GM19193 (cell line): ENCODE measurements around the gene ZNF439.

Experiments used
- POLR2A ChIP-seq: IDR thresholded peaks from 4 replicates; pipeline ENCODE4 v1.6.1; 2011; ENCODE audit not compliant: insufficient read depth, insufficient read length; ENCODE audit errors: extremely low read depth

ZNF439 gene

DNA sequence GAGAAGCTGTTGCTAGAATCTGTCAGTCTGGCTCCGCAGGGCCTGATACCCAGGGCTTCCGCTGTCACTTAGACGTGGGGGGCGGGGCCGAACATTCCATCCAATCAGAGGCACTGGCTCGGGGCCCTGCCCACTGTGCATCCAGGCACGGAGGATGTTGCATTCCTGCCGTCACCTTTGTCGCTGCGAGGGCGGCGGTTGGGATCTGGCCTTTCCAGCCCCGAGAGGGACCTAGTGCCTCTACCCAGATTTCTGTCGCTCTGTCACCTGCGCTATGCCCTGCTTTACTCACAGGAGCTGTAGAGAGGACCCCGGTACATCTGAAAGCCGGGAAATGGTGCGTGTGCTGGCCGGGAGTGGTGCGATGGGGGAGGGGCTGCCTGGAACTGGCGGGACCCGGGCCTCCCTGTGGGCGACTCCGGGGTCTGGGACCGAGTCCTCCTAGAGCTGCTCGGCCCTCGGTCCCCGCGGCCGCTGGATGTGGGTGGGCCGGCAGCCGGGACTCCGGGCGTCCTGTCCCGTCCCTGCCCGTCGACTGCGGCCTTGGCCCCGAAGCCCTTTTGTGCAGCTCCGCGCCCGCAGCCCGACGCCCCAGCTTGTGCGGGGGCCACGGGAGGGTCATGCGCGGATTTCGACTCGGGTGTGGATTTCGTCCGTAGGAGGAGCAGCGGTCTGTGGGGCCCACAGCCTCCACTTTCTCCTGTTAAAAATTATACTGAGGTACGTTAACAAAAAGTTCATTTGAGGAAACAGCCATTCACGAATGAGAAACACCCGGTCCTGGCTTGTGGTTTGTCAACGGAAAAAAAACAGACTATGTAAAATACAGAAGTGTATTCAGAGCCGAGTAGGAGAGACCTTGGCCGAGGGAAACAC is at the start of gene ZNF439:
Gene ZNF439 (plus strand): TSS at position 133 of the 876 bp plus-strand sequence. CDS start 142 bp downstream, at position 275.
- TF ChIP-seq POLR2A: no peak

DNA sequence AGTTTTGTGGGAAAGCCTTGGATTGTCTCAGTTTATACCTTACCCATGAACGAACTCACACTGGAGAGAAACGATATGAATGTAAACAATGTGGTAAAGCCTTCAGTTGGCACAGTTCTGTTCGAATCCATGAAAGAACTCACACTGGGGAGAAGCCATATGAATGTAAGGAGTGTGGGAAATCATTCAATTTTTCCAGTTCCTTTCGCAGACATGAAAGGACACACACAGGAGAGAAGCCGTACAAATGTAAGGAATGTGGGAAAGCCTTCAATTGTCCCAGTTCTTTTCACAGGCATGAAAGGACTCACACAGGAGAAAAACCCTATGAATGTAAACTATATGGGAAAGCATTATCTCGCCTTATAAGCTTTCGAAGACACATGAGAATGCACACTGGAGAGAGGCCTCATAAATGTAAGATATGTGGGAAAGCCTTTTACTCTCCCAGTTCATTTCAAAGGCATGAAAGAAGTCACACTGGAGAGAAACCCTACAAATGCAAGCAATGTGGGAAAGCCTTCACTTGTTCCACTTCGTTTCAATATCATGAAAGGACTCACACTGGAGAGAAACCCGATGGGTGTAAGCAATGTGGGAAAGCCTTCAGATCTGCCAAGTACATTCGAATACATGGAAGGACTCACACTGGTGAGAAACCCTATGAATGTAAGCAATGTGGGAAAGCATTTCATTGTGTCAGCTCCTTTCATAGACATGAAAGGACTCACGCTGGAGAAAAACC is 42.0 kb upstream of the ZNF439 start:
- no peak for TF ChIP-seq POLR2A

DNA sequence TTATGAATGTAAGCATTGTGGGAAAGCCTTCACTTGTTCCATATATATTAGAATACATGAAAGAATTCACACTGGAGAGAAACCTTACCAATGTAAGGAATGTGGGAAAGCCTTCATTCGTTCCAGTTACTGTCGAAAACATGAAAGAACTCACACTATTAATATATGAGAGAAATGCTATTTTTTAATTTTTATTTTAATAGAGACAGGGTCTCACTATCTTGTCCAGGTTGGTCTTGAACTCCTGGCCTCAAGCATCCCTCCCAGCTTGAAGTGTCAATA is 41.5 kb upstream of the ZNF439 start:
- TF ChIP-seq POLR2A: no peak

DNA sequence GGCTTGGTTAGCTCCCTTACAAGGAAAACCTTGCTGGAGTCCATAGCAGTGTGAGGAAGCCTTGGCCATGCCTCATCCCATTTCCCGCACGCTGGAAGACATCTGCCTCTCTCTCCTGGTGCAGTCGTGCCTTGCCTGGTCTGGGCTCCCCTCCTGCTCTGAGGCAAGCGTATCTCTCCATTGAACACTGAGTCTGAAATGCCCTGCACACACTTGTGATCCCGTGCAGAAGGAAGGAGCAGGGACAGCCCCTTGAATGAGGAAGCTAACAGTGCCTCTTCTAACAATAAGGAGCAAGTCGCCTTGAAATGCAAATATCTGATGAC is 34.9 kb upstream of the ZNF439 start:
- TF ChIP-seq POLR2A: no peak

DNA sequence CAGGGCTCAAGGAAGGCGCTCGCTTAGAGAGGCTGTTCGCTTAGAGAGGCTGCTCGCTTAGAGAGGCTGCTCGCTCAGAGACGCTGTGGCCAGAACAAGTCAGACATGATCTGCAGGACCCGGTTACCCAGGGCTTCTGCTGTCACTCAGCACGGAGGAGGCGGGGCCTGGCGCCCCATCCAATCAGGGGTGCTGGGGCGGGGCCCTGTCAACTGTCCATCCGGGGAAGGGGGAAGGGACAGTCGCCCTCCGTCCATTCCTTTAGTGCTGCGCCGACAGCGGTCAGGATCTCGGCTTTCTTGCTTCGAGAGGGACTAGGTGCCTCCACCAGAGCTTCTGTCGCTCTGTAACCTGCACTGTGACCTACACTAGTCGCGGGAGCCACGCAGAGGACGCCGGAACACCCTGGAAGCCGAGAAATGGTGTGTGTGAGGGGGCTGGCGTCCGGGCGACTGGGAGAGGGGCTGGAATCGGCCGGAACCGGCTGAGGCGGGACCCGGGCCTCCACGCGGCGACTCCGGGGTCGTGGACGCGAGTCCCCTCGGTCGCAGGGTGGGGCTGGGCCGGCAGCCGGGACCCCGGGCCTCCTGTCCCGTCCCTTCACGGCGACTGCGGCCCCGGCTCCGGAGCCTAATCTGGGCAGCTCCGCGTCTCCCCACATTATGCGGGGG is 34.4 kb upstream of the ZNF439 start, which contains the start of gene ZNF440:
Gene ZNF440 (plus strand): TSS at position 245 of the 671 bp plus-strand sequence. CDS start 175 bp downstream, at position 420.
- peak; percentile 83 for TF ChIP-seq POLR2A

DNA sequence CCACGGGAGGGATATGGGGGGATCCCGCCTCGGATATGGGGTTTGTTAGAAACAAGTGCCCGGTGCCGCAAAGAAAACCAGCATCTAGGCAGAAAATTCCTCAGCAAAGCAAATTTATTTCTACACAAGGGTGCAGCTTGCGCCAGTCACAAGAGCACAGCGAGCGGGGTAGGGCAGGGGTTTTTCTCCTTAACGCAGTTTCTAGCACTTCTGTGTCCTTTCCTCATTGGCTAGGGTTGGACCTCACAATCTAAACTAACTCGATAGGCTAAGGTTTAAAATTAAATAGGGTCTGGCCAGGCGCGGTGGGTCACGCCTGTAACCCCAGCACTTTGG is 33.9 kb upstream of the ZNF439 start:
- TF ChIP-seq POLR2A: no peak

DNA sequence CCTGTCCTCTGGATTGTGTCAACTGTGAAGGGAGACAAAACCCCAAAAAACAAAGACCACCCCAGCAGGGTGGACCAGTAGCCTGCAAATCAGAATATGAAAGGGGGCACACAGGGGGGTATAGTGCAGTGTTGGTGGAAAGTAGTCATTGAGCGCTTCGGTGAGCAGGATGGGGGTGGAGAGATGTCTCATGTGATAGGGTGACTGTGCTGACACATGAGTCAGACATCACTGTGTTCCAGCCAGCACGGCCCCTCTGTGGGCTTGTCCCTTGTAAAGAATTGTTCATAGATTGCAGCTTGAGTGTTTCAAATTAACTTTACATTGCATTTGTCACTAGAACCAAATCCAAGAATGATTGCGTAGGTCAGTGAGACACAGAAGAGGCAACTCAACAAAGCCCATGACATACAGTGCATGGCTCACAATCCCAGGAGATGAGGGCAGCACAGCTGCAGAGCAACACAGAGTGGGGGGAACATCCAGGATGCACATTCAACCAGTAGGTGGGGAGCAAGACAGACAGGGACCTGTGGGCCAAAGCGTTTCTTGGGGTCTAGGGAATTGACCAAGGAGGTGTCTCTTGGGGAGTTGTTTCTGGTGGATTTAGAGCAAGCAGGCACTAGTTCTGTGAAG is 26.9 kb upstream of the ZNF439 start:
- no peak for TF ChIP-seq POLR2A

DNA sequence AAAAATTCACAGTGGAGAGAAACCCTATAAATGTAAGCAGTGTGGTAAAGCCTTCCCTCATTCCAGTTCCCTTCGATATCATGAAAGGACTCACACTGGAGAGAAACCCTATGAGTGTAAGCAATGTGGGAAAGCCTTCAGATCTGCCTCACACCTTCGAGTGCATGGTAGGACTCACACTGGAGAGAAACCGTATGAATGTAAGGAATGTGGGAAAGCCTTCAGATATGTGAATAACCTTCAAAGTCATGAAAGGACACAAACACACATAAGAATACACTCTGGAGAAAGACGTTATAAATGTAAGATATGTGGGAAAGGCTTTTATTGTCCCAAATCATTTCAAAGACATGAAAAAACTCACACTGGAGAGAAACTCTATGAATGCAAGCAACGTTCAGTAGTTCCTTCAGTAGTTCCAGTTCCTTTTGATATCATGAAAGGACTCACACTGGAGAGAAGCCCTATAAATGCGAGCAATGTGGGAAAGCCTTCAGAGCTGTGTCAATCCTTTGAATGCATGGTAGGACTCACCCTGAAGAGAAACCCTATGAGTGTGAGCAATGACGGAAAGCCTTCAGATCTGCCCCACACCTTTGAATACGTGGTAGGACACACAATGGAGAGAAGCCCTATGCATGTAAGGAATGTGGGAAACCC is 16.1 kb upstream of the ZNF439 start:
- no peak for TF ChIP-seq POLR2A

DNA sequence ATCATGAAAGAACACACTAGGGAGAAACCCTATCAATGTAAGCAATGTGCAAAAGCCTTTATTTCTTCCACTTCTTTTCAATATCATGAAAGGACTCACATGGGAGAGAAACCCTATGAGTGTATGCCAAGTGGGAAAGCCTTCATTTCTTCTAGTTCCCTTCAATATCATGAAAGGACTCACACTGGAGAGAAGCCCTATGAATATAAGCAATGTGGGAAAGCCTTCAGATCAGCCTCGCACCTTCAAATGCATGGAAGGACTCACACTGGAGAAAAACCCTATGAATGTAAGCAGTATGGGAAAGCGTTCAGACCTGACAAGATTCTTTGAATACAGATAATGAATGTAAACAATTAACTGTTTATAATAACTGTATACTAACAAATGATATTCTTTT is 15.0 kb upstream of the ZNF439 start:
- no peak for TF ChIP-seq POLR2A

DNA sequence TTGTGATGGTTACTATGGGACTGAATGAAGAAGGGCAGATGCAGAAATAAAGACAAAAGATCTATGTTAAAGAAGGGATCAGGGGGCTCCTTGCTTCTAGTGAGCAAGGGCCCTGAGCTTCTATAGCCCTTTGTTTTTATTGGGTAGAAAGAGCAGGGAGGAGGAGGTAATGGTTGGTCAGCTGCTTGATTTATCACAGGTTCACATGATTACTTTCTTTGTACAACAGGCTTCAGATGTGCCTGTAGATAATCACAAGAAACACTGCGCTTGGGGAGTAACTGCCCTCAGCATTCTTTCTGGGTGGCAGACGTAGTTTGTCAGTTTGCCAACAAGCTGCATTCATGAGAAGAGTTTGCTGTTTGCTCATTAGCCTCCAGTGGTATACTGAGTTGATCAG is 4.8 kb upstream of the ZNF439 start:
- no peak for TF ChIP-seq POLR2A

DNA sequence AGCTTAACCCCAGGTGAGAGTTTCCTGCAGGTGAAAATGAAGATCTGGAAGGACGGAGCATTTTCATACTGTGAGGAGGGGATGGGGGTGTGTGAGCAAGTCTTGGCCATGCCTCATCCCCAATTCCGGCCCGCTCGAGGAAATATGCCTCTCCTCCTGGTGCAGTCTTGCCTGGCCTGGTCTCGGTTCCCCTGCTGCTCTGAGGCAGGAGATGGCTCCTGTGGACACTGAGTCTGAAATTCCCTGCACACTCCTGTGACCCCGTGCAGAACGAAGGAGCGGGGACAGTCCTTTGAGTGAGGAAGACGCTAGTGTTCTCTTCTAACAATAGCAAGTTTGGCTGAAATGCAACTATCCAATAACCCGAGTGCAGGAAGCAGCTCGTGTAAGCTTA is 329 bp upstream of the ZNF439 start:
- TF ChIP-seq POLR2A: no peak

DNA sequence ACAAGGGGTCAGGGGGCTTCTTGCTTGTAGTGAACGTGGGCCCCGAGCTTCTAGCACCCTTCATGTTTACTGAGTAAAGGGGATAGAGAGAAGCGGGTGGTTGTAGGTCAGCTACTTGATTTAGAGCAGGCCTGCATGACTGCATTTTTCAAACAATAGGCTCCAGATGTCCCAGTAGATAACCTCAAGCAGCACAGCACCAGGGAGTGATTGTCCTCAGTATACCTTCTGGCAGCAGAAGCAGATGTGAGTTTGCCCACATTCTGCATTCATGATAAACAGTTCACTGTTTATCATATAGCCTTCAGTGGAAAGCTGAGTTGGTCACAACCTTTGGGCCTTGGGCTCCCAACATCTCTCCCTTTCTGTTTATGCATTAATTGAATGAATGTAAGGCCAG is 4.8 kb downstream of the ZNF439 start:
- no peak for TF ChIP-seq POLR2A

DNA sequence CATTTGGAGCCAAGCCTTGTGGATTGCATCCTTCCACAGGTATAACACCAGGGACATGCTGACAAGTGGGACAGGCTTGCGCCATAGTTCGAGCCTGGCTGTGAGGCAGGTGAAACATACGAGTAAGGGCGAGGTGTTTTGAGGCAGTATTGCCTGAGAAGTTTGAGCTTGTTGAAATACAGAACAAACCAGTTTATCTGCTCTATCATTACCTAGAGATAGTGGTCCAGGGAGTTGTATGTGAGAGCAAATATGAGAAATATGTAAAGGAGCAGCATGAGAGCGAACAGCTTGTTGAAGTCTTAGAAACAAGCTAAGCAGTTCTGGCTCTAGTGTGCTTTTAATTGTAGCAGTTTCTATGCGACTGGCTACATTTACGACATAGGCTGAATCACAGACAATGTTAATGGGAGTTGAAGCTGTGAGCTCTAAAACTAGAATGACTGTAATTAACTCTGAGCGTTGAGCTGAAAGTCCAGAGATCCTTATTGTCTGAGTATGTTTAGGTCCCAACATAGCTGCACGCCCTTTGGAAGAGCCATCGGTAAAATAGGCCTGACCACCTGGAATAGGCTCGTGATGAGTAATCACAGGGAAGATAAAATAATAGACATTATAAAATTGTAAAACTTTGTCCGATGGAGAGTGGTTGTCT is 8.2 kb downstream of the ZNF439 start:
- TF ChIP-seq POLR2A: no peak

DNA sequence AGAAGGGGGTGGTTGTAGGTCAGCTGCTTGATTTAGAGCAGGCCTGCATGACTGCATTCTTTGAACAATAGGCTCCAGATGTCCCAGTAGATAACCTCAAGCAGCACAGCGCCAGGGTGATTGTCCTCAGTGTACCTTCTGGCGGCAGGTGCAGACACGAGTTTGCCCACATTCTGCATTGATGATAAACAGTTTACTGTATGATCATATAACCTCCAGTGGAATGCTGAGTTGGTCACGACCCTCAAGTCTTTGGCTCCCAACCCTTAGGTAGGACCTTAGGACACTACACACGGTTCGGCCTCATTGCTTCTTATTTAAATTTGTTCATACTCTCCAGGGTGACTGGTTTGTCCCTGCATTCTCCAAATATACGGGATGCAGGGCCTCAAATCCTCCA is 12.2 kb downstream of the ZNF439 start:
- TF ChIP-seq POLR2A: no peak
